ENCODE measurements around the gene TMEM256.

DNA sequence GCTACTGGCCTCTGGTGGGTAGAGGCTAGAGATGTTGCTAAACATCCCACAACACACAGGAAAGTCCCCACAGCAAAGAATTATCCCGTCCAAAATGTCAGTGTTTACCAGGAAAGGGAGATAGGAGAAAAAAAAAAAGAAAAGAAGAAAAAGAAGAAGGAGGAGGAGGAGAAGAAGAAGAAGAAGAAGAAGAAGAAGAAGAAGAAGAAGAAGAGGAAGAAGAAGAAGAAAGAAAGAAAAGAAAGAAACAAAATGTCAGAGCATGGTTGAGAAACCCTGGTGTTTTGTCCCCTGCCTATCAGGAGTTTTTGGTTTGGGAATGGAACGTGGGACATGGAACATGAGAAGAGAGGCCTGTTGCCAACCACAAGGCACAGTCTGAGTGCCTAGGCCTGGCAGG lies 46.5 kb downstream of the TMEM256 start:
- TF ChIP-seq, protein P1, sequence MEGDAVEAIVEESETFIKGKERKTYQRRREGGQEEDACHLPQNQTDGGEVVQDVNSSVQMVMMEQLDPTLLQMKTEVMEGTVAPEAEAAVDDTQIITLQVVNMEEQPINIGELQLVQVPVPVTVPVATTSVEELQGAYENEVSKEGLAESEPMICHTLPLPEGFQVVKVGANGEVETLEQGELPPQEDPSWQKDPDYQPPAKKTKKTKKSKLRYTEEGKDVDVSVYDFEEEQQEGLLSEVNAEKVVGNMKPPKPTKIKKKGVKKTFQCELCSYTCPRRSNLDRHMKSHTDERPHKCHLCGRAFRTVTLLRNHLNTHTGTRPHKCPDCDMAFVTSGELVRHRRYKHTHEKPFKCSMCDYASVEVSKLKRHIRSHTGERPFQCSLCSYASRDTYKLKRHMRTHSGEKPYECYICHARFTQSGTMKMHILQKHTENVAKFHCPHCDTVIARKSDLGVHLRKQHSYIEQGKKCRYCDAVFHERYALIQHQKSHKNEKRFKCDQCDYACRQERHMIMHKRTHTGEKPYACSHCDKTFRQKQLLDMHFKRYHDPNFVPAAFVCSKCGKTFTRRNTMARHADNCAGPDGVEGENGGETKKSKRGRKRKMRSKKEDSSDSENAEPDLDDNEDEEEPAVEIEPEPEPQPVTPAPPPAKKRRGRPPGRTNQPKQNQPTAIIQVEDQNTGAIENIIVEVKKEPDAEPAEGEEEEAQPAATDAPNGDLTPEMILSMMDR (IDR thresholded peaks at IDR 0.05): no peak
- TF ChIP-seq ZFX (IDR thresholded peaks at IDR 0.05; ENCODE audit: borderline replicate concordance): no peak

All from 22Rv1 (cell line).